ENCODE measurements around the gene PLEKHG4B.
"Not testable (repeated sequence)": the region's sequence is repeated elsewhere in the genome, so short reads cannot be mapped to it uniquely, and the experiment has no call there.

Gene PLEKHG4B

DNA sequence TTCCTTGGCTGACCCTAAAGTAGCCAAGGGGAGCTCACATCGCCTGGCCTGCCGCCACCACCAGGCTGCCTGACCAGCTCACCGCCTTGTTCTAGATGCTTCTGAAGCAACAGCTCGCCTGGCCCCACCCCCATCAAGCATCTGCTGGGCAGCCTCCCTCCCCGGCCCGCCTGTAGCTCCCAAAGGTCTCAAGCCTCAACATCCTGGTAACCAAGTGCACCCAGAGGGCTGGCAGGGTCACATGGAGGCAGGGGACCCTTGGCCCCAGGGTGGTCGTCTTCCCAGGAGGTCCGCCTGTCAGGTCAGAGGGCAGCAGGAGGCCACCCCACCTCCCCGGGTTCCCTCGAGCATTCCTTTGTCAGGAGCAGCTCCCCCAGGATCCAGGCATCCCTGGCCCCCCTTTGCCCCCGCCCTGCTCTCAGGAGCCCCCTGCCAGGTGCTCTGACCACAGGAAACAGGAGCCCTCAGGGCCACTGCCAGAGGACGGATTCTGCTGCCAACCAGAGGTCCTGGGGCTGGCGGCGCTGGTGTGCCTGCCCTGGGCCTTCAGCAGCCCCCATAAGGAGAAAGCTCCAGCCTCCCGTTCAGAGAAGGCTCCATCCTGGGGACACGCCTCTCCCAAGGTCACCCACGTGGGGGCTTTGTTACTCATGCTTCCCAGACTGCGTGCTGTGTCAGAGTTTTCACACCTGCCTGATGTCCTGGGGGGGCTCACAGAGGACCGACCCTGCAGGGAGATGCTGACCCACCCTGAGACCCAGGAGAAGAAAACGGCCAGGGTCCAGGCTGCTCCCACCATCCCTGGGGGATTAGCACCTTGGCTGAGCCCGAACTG lies 95.9 kb downstream of the PLEKHG4B start:
- DNase-seq (ENCODE audit: low read depth in 3 of 3) = no peak

DNA sequence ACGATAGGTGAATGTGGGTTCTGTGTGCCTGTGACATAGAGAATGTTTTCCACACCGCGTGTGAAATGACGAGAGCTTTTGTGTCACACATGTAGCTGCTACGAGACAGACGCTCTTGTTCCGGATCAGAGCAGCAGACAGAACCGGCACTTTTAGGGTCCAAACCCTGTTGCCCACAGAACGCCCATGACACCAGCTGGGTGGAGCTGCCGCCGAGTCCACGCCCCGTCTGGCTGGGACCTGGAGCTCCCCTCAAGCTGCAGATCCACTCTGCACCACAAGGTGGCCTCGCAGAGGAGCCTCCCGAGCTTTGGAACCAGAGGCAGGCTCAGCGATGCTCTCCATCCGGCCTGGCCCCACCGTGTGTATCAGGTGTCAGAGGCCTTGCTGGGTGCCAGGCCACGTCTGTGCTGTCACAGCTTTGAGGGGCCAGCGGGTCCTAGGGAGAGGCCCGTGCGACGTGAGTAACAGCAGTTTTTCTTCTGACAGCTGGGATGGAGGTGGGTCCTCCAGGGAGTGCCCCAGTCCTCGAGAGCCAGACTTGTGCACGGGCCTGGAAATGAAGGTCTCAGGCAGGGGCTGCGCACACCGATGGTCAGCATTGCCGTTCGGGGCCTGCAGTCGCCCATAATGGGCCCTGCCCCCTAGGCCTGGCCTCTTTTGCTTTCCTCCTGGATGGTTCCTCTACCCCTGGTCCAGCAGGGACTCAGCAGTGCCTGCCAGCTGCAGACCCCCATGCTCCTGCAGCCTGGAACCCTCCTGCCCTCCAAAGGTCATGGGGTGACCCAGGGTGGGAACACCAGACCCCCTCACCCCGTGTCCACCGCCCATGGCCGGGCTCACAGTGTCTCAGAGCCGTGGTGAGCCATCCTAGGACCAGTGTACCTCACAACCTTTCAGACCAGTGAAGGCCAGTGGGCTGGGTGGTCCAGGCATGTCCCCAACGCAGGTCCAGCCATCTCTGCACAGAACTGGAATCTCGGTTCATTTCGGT lies 96.8 kb downstream of the PLEKHG4B start:
- DNase-seq (ENCODE audit: low read depth in 3 of 3) = peak; percentile 72 to 84 (median 77)

DNA sequence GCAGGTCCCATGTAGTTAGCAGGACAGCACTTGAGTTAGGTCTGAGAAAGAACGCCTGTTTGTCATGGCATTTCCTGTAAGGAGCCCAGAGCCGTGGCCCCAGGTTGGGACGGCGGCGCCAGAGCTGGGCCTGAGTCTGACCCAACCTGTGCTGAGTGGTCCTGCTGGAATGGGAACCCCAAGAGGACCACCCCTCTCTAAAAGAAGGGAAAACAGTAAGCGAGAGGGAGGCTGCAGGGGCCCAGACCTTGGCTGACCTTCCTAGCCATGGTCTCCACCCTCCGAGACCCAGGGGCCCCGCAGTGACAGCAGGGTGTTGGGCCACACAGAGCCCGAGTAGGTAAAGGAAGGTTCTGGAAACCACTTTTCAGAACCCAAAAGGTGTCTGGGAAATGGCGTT lies 97.5 kb downstream of the PLEKHG4B start:
- no peak for DNase-seq (ENCODE audit: low read depth in 3 of 3)

DNA sequence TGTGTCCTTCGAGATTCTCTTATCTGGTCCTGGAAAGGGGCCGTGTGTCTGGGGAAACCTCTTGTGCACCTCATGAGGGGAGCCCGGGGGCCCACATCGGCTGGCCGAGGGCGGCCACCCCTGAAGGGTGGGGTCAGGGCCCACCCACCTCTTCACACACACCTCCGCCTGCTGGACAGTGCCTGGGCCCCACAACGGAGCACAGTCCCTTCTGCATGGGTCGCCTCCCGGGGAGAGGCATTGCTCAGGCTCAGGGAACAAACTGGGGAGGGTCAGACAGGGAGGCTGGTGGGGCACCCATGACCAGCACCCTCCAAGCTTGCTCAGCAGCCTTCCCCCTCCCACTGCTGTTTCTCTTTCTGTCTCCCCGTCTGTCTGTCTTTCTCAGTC lies 98.0 kb downstream of the PLEKHG4B start:
- DNase-seq (ENCODE audit: low read depth in 3 of 3) = no peak

DNA sequence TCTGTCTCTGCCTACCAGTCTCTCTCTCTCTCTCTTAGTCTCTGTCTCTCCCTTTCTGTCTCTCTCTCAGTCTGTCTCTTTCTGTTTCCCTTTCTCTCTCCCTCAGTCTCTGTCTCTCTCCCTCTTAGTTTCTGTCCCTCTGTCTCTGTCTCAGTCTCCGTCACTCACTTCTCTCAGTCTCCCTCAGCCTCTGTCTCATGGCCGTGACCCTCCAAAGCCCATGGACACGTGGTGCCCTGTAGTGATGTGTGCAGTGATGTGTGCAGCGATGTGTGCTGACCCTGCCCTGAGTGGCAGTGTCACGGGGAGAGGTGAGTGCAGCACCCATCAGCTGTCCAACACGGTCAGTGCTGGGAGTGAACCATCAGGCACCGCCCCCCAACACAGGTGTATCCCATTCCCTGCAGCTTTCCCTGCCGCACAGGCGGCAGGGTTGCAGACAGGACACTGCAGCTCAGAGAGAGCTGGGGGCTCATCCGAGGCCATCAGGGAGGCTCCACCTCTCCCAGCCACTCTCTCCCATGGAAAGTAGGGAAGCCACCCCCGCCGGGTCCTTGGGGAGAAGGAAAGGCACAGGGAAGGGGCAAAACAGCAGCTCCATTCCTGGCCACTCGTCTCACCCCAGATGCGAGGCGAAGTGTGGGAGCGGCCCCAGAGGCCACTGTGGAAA lies 98.5 kb downstream of the PLEKHG4B start:
- no peak for DNase-seq (ENCODE audit: low read depth in 3 of 3)

DNA sequence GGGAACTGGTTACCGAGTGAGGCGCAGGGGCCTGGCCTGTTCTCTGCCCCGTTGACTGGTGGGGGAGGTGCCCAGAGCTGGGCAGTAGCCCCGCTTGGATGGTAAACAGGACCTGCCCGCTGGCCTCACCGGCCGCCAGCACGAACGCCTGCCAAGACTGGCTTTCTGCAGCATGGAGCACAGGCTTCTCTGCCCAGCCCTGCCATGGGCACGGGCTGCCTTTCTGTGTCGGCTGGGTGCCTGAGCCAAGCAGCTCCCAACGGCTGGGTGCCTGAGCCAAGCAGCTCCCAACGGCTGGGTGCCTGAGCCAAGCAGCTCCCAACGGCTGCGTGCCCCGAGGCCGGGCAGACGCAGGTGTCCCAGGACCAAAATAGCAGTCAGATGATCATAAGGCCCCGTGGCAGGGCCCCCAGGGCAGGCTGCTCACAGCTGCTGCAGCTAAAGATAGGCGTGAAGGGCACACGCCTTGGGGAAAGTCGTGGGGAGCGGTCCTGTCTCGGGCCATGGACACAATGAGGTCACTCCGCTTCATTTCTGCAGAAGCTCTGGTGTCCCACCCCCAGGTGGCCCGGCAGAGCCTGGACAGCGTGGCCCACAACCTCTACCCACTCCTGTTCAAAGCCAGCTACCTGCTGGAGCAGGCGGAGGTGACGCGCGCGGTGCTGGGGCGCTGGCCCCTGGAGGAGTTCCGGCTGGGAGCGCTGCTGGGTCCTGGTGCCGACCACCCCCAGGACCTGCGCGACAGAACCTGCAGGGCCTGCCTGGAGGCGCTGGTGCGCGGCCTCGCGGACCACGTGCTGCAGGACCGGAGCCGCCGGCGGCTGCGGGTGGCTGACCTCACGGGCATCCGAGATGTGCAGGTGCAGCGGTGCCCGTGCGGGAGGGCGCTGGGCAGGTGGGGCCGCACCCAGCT lies 99.3 kb downstream of the PLEKHG4B start, which contains the start of gene LRRC14B:
TSS of gene LRRC14B (plus strand) at position 460 of the 913 bp plus-strand sequence. CDS start at position 504, 44 bp downstream.
- no peak for DNase-seq (ENCODE audit: low read depth in 3 of 3)

DNA sequence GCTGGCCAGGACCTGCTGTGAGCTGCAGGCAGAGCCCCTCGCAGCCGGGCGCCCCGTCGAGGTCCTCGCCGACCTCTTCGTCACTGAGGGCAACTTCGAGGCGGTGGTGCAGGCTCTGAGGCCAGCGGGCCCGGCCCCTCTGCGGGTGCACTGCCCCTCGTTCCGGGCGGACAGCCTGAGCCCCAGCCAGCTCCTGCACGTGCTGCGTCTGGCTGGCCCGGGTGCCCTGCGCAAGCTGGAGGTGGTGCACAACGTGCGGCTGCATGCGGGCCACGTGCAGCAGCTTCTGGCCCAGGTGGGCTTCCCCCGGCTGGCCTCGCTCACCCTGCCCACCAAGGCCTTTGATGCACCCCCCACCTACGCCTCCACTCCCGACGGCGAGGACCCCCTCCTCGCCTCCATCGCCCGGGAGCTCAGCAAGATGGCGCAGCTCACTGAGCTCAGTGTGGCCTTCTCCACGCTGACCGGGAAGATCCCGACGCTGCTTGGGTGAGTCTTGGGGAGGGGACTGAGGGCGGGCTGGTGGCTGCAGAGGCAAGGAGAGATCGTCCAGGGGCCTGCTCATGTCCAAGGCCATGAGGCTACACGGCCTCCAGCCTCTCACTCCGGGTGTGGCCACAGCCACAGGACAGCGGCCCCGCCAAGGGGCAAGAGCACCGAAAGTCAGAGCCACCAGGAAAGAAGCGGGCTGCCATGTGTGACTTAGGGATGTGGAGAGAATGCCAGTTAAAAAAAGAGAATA lies 100.2 kb downstream of the PLEKHG4B start:
- no peak for DNase-seq (ENCODE audit: low read depth in 3 of 3)

DNA sequence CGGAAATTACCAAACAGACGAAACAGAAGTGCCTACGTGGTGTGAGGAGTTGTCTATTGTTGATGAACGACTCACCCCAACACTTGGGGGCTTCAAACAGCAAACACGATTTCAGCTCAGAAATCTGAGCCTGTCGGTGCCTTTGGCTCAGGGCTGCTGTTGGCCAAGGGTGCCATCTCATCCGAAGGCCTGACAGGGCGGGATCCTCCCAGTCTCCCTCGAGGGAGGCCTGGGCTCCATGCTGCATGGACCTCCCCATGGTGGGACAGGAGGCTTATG lies 100.7 kb downstream of the PLEKHG4B start:
- no peak for DNase-seq (ENCODE audit: low read depth in 3 of 3)

DNA sequence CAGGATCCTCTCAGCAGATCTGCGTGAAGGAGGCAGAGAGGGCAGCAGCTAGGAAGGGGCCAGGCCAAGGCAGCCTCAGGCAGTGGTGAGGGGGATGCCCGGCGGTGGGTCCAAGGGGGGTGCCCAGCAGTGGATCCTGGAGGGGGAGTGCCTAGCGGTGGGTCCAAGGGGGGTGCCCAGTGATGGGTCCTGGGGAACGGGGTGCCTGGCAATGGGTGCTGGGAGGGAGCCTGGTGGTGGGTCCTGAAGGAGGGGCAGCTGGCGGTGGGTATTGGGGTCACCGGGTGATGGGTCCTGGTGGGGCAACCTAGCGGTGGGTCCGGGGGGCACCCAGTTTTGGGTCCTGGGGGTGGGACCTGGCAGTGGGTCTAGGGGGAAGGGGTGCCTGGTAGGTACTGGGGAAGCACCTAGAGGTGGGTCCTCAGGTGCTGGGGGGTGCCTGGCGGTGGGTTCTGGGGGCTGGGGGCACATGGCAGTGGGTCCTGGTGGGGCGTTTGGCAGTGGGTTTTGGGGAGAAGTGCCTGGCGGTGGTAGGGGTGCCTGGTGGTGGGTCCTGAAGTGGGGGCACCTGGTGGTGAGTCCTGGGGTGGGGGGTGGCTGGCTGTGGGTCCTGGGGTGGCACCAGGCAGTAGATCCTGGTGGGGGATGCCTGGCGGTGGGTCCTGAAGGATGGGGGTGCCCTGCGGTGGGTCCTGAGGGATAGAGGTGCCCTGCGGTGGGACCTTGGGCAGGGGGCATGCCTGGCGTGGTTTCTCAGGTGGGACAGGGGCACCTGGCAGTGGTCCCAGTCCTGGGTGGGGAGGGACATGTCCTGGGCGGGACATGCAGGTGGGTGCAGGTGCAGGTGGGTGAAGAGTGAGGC lies 101.2 kb downstream of the PLEKHG4B start:
- DNase-seq (ENCODE audit: low read depth in 3 of 3) = no peak

DNA sequence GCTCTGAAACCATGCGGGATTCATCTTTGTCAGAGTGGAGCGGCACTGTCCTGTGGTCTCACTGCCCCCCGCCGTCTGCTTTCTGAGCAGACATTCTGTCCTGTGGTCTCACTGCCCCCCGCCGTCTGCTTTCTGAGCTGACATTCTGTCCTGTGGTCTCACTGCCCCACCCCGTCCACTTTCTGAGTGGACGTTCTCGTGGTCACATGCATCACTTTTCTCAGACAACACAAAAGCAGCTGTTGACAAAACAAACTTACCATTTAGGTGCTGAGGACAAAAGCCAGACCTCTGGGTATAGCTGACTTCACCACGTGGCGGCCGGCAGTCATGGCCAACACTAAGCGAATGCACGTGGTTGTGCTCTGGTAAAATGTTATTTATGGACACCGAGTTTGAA lies 102.1 kb downstream of the PLEKHG4B start:
- no peak for DNase-seq (ENCODE audit: low read depth in 3 of 3)

DNA sequence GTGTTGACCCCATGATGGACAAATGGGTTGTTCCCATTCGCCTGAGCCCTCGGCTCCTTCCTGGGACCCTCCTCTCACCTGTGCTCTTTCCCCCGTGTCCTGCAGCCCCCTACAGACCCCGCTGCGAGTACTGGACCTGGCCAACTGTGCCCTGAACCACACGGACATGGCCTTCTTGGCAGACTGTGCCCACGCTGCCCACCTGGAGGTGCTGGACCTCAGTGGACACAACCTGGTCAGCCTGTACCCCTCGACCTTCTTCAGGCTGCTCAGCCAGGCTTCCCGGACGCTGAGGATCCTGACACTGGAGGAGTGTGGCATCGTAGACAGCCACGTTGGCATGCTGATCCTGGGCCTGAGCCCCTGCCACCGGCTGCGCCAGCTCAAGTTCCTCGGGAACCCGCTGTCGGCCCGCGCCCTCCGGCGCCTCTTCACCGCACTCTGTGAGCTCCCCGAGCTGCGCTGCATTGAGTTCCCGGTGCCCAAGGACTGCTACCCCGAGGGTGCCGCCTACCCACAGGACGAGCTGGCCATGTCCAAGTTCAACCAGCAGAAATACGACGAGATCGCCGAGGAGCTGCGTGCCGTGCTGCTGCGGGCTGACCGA lies 102.7 kb downstream of the PLEKHG4B start:
- DNase-seq (ENCODE audit: low read depth in 3 of 3) = no peak

DNA sequence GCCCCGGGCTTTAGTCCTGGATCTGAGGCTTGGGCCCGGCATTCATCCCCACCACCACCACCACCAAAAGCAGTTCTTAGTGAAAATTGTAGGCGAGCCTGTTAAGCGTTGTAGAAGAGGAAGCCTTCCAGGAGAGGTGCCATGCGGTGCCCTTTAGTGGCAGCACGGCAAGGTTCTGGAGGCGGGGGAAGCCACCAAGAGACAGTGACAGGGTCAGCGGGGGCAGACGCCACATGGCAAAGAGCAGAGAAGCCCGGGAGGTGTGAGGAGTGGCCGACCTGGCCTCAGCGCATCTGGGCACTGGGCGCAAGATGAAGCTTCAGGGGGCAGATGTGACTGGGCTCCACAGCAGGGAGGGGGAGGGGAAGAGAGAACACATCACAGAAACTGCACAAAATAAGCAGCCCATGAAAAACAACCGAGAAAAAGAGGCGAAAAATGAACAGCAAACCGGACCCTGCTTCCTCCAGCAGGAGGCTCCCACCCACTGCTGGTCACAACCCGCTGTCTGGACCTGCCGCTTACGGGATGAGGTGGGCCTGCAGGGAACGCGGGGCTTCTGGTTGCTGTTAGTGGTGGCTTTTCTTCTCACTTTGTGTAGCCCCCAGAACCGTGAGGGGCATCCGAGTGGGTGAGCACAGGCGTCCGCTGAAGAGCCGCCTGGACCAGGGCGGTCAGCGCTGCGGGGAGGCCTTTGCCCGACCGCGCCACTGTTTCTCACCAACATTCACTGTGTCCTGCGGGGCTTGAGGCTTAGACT lies 103.6 kb downstream of the PLEKHG4B start:
- DNase-seq (ENCODE audit: low read depth in 3 of 3) = no peak

DNA sequence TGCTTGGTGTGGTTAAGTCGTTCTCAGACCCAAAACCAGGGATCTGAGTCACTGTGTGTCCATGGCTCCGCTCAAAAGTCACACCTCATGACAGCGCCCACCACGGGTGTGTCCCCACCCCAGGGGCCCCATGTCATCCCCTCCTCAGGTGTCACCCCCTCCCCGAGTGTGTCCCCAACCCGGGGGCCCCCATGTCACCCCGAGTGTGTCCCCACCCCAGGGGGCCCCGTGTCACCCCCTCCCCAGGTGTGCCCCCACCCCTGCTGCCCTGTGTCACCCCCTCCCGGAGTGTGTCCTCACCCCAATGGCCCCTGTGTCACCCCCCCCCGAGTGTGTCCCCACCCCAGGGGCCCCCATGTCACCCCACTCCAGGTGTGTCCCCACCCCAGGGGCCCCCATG lies 104.4 kb downstream of the PLEKHG4B start:
- no peak for DNase-seq (ENCODE audit: low read depth in 3 of 3)

DNA sequence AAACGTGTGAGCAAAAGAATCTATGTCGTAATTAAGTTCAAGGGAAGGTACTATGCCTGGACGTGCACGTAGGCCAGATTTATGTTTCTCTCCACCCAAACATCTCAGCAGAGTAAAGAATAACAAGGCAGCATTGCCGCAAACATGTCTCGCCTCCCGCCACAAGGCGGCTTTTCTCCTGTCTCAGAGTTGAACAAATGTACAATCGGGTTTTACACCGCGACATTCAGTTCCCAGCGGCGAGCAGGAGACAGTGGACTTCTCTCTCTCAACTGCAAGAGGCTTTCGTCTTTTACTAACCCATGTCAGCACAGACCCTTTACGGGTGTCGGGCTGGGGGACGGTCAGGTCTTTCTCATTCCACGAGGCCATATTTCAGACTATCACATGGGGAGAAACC lies 105.1 kb downstream of the PLEKHG4B start:
- not testable (repeated sequence) for DNase-seq (ENCODE audit: low read depth in 3 of 3)

DNA sequence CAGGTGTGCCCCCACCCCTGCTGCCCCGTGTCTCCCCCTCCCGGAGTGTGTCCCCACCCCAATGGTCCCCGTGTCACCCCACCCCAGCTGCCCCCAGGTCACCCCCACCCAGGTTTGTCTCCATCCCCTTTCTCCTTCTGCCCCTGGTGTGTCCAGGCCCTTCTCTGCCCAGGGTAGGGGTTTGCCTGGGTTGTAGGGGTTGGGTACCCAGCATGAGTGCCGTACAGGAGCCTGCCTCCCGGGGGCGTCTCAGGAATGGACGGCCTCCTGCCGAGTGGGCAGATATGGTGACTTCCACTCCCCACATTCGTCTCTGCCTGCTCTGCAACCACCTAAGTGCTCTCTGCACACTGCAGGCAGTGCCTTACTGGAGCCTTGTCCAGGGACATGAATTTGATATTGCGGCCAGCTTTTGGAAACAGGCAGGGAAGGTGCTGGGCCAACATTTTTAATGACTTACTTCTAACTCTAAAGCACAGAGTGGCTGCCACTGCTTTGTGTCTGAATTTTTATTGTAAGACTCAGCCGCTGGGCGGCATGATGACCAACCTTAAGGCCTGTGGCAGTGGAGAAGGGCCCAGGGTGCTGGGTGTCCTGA lies 106.0 kb downstream of the PLEKHG4B start:
- no peak for DNase-seq (ENCODE audit: low read depth in 3 of 3)

DNA sequence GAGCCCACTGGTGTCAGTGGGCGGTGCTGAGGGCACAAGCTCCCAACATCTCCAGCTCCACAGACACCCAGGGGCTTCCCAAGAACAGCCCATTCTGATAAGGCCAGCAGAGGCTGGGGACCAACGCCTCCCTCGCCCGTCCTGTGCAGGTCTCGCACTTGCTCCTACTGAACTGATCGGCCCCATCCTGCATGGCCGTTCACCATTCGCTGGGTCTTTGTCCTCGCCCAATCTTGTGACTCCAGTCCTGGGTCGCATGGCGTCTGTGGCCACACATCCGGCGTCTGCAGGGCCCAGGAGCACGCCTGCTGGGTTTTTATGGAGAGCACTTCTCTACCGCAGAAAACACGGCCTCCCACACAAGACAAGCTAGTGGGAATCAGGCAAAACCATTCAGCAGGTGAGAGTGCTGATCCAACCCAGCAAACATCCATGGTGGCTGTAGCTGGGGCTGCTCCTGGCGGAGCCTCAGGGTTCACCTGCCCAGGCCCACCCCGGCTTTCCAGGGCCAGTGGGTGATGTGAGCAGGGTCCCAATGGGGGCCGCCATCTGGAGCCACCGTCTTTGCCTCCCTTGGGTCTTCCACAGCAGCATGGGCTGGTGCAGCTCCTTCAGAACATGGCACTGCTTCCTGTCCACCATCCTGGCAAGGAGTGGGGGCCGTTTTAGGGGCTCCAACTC lies 106.7 kb downstream of the PLEKHG4B start:
- DNase-seq (ENCODE audit: low read depth in 3 of 3) = no peak

DNA sequence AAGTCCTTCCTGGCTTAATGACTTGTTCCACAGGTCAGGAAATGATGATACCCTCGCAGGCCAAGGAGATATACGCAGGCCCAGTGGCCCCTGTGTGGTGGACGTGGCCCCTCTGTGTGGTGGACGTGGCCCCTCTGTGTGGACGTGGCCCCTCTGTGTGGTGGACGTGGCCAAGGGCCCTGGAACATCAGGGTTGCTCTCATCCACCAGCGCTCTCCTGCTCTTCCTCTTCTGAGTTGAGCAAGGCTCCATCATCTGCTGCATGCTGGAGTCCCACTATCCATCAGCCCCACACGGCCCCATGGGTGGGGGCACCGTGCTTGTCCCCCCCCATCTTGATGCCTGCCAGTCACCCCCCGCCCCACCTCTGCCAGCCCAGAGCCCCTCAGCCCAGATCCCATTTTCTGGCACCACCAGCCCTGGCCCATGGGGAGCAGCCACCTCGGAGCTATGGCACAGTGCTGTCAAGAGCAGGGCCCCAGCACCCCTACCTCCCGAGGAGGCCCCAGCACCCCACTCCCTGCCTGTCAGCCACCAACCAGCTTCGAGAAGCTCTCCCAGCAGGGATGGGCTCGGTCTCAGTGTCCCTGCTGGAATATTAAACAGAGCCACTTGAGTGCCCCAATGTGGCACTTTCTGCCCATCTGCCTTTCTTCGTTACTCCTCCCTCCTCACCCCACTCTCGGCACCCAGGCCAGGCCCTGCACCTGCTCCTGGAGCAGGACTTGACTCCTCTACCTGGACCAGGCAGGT lies 107.4 kb downstream of the PLEKHG4B start:
- DNase-seq (ENCODE audit: low read depth in 3 of 3) = no peak
